ENCODE results near the gene FLOT2. TPM values are rescaled to one million over a fixed set of nuclear protein-coding genes. Genes with fewer than 3 reads are reported as not detected.

Gene FLOT2
- total and polyA plus RNA-seq, 2 of the 8 experiments (the other 6 are each of a cell fraction or from before 2014, with no cell fraction given) = 116 to 189 TPM

DNA sequence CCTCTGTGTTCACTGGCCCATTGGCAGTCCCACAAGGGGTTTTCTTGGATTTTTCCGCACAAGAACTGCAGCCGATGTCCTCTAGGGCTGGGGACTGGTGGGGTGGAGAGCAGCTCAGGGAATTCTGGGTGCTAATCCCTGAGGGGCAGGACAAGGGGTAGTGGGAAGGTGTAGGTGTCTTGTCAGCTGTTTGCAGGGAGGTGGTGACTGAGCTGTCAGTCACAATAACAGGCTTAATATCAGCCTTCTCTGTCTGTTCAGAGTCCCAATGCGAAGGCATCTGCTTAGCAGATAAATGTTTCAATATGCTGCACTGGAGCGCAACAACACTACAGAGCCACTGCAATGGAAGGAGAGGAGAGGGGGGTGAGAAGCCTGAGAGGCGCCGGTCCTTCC, 15.4 kb upstream of the FLOT2 start:
- H2BK20ac ChIP-seq (ENCODE audit: low read length) = no peak overlapping the region
- H3K23ac ChIP-seq (ENCODE audit: insufficient read length) = no peak overlapping the region
- 0 out of 4 replicates have a peak, but pooled peaks cover 0 to 2% of the 10 kb centered on the region in 2 experiments for H3K79me2 ChIP-seq (ENCODE audit: control insufficient read depth in 1 of 2, insufficient read depth in 2 of 2, low read length in 2 of 2)
- no peak overlapping the region for H3K4ac ChIP-seq (replicated peaks; ENCODE audit: insufficient read length, low read depth, low read length)
- no peak overlapping the region for H3K4me2 ChIP-seq (ENCODE audit: insufficient read depth in 1 of 2, low read depth in 2 of 2, low read length in 2 of 2)
- no peak overlapping the region for H3K9ac ChIP-seq (replicated peaks in 1 of 4; ENCODE audit: extremely low read depth in 1 of 4, low read depth in 3 of 4, low read length in 3 of 4)
- H3K4me1 ChIP-seq (replicated peaks in 1 of 4; ENCODE audit: control insufficient read depth in 3 of 4, insufficient read depth in 4 of 4, low read length in 3 of 4) = peaks cover 0 to 6% (median 0%) of the 10 kb centered on the region in 4 experiments; a peak in 5 of 7 replicates
- POLR2A ChIA-PET (ENCODE audit: partially characterized antibody) = interaction anchor here (0.6 to 4.1 kb wide), 12 partner anchors 9 to 188 kb away, joined by 3 to 29 read pairs (median 4); partner anchors contain the start of gene DHRS13
- FAIRE-seq (no peak), DNase-seq (ENCODE audit: low read depth in 1 of 2, low spot score in 2 of 2) (no peak)
- peaks cover 5 to 23% of the 10 kb centered on the region in 2 experiments for H4K20me1 ChIP-seq (replicated peaks in 1 of 2; ENCODE audit: control insufficient read depth in 1 of 2, insufficient read depth in 2 of 2, low read length in 2 of 2)
- H2AK5ac ChIP-seq (ENCODE audit: low read depth, low read length) = no peak overlapping the region
- no peak overlapping the region for H4K5ac ChIP-seq (ENCODE audit: insufficient read length, low read depth, low read length)
- H2BK12ac ChIP-seq (ENCODE audit: low read depth, low read length) = no peak overlapping the region
- H3K27me3 ChIP-seq (replicated peaks in 1 of 4; ENCODE audit: control insufficient read depth in 3 of 4, extremely low read depth in 1 of 4, insufficient read depth in 3 of 4, low read length in 3 of 4) = no peaks in the 10 kb centered on the region
- H3K56ac ChIP-seq (replicated peaks; ENCODE audit: insufficient read length, low read depth, low read length) = no peak overlapping the region
- H4K91ac ChIP-seq (replicated peaks; ENCODE audit: insufficient read length, low read length) = no peak overlapping the region
- peaks cover 3% of the 10 kb centered on the region; the same call in 1 of the 2 replicates for H3K79me1 ChIP-seq (ENCODE audit: low read depth, low read length)
- H2AFZ ChIP-seq (ENCODE audit: low read length) = no peak overlapping the region
- H3K14ac ChIP-seq (ENCODE audit: insufficient read length) = no peak overlapping the region
- peaks cover 63 to 92% (median 91%) of the 10 kb centered on the region in 4 experiments for H3K36me3 ChIP-seq (ENCODE audit: control insufficient read depth in 2 of 4, insufficient read depth in 4 of 4, low read length in 3 of 4)
- H3K18ac ChIP-seq (ENCODE audit: extremely low read depth, low read length) = no peak overlapping the region
- CTCF ChIA-PET (ENCODE audit: partially characterized antibody) = interaction anchor here (0.6 to 9.6 kb wide), 25 partner anchors 10 to 205 kb away, joined by 3 to 123 read pairs (median 4); partner anchors contain the start of genes DHRS13 and FLOT2
- no peak overlapping the region for H3K27ac ChIP-seq (ENCODE audit: low read depth, low read length)
- no peak overlapping the region for H2BK15ac ChIP-seq (ENCODE audit: low read length)
- no peaks in the 10 kb centered on the region for H3K9me3 ChIP-seq (ENCODE audit: insufficient read depth in 2 of 2, low read depth in 1 of 2, low read length in 1 of 2)
- no peak overlapping the region for H2BK5ac ChIP-seq (ENCODE audit: low read depth, low read length)
- H2BK120ac ChIP-seq (replicated peaks; ENCODE audit: low read depth, low read length) = no peak overlapping the region
- no peak overlapping the region for H3K4me3 ChIP-seq (ENCODE audit: extremely low read depth in 1 of 4, insufficient read depth in 2 of 4, low read depth in 3 of 4, low read length in 4 of 4)
- WGBS, 2 experiments (ENCODE audit: extremely low coverage in 1 of 2, insufficient coverage in 1 of 2, insufficient read length in 1 of 2, insufficient replicate concordance in 2 of 2, low coverage in 1 of 2, low lambda C conversion rate in 2 of 2, missing lambda C conversion rate in 1 of 2) = 95% methylated on average over 6 of the region's 6 CpGs; no CpG with 5 or more reads in 1 of the 2 experiments
- H4K8ac ChIP-seq (ENCODE audit: extremely low read depth, insufficient read depth, low read length) = no peak overlapping the region; the same call in 1 of the 2 replicates
- no peaks in the 10 kb centered on the region for H3K23me2 ChIP-seq (ENCODE audit: low read depth, low read length)
- TF ChIP-seq NANOG (IDR thresholded peaks at IDR 0.05; ENCODE audit: insufficient read depth, low read depth, low read length, poor library complexity, severe bottlenecking) (no peak), HDAC2 (IDR thresholded peaks at IDR 0.05; ENCODE audit: borderline replicate concordance in 1 of 2, low read depth in 2 of 2, low read length in 2 of 2) (no peak), MAFK (IDR thresholded peaks at IDR 0.05; ENCODE audit: low read depth, low read length) (no peak), SIRT6 (IDR thresholded peaks at IDR 0.05; ENCODE audit: low read length) (no peak), JUN (IDR thresholded peaks at IDR 0.05; ENCODE audit: low read depth, low read length) (no peak), CBX8 (IDR thresholded peaks at IDR 0.05; ENCODE audit: borderline replicate concordance, low read depth, low read length) (no peak), TEAD4 (IDR thresholded peaks at IDR 0.05; ENCODE audit: low read depth, low read length) (no peak), GTF2F1 (IDR thresholded peaks at IDR 0.05; ENCODE audit: borderline replicate concordance, low read depth, low read length) (no peak), EGR1 (IDR thresholded peaks at IDR 0.05; ENCODE audit: borderline replicate concordance, low read depth, low read length) (no peak)
- TF ChIP-seq, protein P1, sequence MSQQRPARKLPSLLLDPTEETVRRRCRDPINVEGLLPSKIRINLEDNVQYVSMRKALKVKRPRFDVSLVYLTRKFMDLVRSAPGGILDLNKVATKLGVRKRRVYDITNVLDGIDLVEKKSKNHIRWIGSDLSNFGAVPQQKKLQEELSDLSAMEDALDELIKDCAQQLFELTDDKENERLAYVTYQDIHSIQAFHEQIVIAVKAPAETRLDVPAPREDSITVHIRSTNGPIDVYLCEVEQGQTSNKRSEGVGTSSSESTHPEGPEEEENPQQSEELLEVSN (IDR thresholded peaks at IDR 0.05) = no peak
- TF ChIP-seq, protein P2, sequence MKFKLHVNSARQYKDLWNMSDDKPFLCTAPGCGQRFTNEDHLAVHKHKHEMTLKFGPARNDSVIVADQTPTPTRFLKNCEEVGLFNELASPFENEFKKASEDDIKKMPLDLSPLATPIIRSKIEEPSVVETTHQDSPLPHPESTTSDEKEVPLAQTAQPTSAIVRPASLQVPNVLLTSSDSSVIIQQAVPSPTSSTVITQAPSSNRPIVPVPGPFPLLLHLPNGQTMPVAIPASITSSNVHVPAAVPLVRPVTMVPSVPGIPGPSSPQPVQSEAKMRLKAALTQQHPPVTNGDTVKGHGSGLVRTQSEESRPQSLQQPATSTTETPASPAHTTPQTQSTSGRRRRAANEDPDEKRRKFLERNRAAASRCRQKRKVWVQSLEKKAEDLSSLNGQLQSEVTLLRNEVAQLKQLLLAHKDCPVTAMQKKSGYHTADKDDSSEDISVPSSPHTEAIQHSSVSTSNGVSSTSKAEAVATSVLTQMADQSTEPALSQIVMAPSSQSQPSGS (IDR thresholded peaks at IDR 0.05; ENCODE audit: low read length) = no peak

Data from H1 (cell line).